Neural cell (in vitro differentiated cells): ENCODE data around the gene TPRX1.

Experiments
- CTCF ChIP-seq: fragments of 450-650 bp; IDR thresholded peaks from 2 replicates; pipeline ENCODE4 v1.5.1; 2014; ENCODE audit warnings: antibody characterized with exemption, mild to moderate bottlenecking, moderate library complexity; ENCODE audit not compliant: poor library complexity, severe bottlenecking
- RAD21 ChIP-seq: fragments of 450-650 bp; conservative IDR thresholded peaks from 2 replicates; pipeline ENCODE4 v1.6.1; 2014; ENCODE audit warnings: antibody characterized with exemption, mild to moderate bottlenecking, moderate library complexity

GRCh38 chr19:47797996-47798903, 6.1 kb downstream of the TPRX1 start:
- TF ChIP-seq CTCF (no peak), RAD21 (no peak)
